Activated naive CD8-positive, alpha-beta T cell treated with anti-CD3 and anti-CD28 coated beads, Interleukin-2, amount 50 U/mL, for 16 hours (primary cell): ENCODE results near the gene EPHX1.

Experiments used
- DNase-seq: peaks from one replicate; pipeline ENCODE4 v3.0.0-alpha.2; 2020; ENCODE audit warnings: low read depth, low spot score

Gene EPHX1

DNA sequence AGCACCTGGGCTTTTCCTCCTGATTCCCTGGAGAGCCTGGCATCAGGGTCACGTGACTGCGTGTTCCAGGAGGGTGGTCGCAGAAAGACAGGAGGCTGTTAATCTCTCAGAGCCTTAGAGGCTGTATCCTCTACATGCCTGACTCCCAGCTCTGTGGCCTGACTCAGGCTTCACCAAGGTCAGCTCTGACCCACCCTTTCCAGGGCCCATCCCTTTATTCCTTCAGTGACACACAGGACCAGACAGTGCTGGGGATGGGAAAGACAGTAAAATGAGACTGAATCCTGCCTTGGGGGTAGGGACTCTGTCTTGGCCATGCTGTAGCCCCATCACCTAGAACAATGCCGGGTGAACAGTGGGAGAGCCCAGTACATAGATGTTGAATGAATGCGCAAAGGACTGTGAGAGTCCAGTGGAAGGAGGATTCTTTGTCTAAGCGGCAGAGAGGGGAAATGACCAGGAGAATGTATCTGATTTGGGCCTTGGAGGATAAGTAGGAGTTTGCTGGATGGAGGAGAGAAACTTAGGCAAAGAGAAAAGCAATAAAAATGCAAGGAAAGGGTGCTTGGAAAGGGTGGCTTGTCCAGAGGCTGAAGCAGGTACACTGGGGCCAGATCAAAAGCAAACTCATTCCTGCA, 33.0 kb downstream of the EPHX1 start:
- no peak for DNase-seq

DNA sequence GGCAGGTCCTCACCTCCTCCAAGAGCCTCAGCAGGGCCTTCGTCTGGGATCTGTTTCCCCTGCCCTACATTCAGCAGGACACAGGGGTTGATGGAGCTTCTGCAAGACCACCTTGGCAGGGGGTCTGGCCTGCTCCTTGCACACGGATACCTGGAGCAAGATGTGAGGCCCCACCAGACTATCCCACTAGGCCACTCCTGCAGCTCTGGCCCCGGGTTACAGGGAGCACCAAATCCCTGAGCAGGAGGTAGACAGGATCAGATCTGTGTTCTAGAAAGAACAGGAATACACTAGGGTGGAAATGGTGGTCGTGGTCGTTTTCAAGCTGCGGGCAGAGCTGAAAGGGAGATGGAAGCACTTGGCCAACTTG, 33.5 kb downstream of the EPHX1 start:
- DNase-seq, result no peak

DNA sequence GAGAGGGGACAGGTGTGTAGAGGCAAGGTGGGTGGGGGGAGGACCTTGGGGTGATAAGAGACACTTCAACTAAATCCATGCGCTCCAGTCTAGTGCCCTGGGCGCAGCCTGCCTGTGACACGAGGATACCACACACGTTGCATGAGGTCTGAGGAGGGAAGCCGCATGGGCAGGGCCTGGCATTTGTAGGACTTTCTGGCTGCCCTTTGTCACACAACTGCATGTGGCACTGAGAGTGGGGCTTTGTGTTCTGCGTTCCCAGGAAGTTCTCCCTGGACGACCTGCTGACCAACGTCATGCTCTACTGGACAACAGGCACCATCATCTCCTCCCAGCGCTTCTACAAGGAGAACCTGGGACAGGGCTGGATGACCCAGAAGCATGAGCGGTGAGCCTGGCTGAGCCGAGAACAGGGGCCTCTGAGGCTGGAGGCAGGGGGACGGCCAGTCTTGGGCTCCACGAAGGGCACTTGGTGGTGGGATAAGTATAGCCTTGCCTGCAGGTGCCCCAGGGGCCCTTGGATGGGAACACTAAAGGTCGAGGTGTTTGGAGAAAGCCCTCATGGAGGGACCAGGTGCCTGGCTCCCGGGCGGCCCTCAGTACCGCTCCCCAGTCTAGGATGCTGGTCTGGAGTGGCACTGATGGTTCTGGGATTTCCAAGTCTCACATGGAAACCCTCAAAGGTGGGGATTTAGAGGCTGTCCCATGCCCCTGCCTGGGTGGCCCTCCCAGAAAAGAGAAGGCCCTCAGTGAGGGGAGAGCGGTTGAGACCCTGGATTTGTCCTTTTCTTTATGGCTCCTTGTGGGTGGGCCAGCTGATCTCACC, 34.5 kb downstream of the EPHX1 start:
- no peak for DNase-seq

DNA sequence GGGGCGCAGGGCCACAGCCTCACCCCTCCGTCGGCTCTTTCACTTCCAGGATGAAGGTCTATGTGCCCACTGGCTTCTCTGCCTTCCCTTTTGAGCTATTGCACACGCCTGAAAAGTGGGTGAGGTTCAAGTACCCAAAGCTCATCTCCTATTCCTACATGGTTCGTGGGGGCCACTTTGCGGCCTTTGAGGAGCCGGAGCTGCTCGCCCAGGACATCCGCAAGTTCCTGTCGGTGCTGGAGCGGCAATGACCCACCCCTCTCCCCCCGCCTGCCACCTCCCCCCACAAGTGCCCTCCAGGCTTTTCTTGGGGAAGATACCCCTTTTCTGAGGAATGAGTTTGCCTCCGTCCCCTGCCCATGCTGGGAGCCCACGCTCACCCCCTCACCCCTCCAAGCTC, 35.2 kb downstream of the EPHX1 start:
- DNase-seq, result no peak

GRCh38 chr1:225845571-225846259, 35.8 kb downstream of the EPHX1 start:
- no peak for DNase-seq

DNA sequence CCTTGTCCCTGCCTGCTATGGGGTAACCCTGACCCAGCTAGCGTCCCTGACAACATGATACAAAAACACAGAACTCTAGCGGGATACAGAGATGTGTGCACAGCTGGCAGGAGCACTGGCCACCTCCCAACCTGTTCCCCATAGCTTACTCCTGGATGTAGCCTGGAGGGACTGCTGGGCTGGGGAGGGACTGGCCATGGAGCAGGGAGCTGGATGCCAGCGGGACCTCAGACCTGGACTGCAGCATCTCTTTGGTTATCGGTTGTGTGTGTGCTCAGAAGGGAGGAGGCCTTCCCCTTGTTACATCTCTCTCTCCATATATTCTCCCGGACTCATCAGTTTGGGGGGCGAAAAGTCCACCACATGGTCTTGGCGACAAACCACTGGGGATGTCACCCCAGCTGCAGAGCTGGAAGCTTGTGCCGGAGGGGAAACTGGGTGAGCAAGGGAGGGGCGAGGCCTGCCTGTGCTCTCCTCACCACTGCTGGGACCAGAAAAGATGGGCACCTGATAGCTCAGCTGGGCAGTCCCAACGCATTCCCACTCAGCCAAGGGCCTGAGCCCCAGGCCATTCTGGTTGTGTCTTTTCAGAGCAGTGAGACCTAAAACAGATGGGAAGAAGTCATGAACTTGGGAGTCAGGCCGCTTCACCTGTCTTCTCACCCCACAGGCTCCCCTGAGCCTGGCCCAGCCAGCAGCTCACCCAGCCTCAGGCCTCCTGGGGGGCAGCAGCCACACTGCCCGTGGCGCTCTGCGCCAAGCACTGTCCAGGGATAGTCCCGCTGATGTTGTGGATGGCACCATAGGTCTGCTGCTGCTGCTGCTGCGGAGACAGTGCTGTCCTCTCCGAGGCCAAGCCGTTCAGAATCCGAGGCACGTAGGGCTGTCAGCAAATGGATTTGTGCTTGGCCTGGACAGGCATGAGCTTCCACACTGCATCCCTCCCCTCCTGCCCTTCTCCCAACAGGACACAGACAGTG, 36.7 kb downstream of the EPHX1 start:
- DNase-seq, result no peak

GRCh38 chr1:225847610-225848009, 37.7 kb downstream of the EPHX1 start:
- DNase-seq, result no peak

- no peak for DNase-seq
These were observed 38.4 kb downstream of the EPHX1 start for GRCh38 chr1:225848030-225848955.

DNA sequence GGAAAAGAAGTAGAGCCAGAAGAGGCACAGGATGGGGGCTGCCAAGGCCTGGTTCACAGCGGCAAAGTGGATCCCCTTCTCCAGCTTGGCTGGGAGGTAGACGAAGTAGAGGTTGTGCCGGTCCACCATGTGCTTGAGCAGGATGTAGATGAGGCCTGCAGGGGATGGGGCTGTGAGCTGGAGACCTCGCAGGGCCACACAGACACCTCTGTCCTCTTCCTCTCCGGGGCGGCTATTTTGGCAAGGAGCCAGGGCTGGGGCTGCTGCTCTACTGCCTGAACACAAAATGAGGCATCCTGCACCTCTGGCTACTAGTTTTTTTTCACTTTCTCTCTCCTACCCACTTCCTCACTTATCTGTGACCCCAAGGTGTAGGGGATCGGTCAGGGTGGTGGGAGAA, 40.0 kb downstream of the EPHX1 start:
- no peak for DNase-seq

- DNase-seq, result no peak
These were observed 40.4 kb downstream of the EPHX1 start for GRCh38 chr1:225850370-225850769.

DNA sequence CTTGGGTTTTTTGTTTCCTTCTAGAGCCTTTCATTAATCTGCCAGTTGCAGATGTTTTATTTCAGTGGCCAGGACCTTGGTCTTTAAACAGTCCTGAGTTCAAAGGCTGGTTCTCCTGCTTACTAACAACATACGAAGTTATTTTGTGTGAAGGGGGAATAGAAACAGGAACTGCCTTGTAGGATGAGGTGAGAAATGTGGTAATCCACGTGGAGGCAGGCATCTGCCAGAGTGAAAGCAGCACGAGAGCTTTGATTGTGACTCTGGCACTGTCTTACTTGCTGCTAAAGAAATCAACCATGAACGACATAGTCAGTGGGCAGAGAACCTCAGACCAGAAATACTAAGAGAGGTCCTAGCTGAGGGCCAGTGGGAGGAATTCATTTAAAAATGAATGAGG, 41.9 kb downstream of the EPHX1 start:
- no peak for DNase-seq

DNA sequence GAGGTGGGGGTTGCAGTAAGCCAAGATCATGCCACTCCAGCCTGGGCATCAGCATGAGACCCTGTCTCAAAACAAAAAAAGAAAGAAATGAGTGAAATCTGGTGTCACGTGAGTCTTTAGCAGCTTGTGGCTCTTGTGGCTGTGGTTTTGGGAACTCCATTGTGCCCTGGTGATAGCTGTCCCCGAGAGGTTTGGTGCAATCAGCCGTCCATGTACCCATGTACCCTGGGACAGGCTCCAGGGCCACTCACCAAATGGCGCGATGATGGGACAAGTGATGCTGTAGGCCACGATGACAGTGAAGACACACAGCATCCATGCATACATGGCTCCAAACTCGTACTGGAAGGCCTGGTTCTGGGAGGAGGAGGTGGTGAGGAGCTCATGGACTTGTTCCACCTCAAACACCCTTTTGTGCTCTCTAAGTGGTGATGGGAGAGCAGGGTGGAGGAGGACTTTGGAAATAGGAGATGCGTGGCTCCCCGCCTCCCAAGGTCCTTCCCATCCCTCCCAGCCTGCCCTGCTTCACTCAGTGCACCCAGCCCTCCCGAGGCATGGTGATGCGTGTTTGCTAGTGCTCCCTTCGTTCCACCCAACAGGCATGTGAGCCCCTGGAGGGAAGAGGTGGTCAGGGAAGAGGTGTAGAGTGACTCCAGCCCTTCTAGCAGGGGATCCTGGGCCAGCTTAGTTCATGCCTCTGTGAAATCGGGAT, 42.6 kb downstream of the EPHX1 start:
- DNase-seq, result no peak

DNA sequence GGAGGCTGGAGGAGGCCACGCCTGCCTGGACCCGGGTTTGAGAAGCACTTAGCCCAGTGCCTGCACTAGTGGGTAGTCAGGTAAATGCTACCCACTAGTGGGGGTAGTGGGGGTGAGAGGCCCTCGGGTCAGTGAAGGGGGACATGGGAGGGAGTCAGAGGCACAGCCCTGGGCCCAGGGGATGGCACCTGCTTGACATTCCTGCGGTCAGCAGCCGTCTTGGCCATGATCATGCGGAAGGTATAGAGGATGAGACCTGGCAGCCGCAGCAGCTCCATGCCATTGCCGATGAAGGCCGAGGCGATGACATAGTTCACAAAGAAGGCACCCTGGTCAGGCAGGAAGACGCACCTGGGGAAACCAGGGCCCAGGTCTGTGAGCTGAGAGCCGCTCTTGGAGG, 43.5 kb downstream of the EPHX1 start:
- DNase-seq, result no peak

- no peak for DNase-seq
These were observed 45.8 kb downstream of the EPHX1 start for GRCh38 chr1:225855503-225856300.

GRCh38 chr1:225857256-225857655, 47.3 kb downstream of the EPHX1 start:
- no peak for DNase-seq

- no peak for DNase-seq
These were observed 49.2 kb downstream of the EPHX1 start for GRCh38 chr1:225859151-225859550.

DNA sequence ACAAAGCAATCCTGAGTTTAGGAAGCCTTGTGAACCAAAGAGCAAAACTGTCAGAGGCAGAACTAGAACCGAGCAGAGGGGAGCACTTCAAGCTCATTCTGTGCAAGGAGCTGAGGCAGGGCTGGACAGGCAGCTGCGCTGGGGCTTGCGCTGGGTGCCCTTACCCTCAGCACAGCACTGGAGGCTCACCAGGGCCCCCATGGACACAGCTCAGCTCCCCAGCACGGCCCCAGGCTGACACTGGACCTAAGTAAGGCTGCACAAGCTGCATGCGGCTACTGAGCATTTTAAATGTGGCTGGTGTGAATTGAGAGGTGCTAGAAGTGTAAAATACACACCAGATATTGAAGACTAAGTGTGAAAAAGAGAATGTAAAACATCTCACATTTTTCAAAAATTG, 50.2 kb downstream of the EPHX1 start:
- no peak for DNase-seq

DNA sequence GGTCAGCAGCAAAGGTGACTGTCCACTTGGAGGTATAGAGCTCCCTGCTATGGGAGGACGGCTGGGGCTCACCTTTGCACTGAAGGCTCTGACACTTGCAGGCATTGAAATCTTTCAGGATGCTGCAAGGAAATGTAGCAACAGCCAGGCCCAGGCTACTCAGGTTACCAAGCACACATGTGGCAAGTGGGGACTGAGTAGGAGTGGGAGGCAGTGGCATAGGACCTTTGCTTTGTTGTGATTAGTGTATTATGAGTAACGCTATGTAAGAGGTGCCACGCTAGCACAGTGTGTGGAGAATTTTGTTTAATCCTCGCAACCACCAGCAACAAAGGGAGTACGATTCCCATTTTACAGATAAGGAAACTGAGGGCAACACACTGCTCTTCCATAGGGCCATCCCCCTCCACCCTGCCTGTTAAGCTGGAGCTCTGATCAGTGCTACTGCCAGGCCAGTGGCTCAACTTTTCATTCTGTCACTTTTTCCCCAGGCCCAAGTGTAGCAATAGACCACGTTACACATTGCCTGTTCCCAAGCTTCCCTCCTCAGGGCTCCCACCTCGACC, 51.0 kb downstream of the EPHX1 start:
- DNase-seq, result no peak
